AG04450 (cell line): ENCODE measurements around the gene BRF1. TPM values are rescaled to one million over a fixed set of nuclear protein-coding genes. Genes with fewer than 3 reads are reported as not detected.

Experiments used
- CTCF ChIA-PET: fragments of 300-600, 350-600 bp; formaldehyde crosslinking; extraction: SDS; loops from one replicate; lab custom pipeline; 2022; ENCODE audit warnings: antibody characterized with exemption, inconsistent platforms; lab: Charles Lee
- POLR2A ChIA-PET: fragments of 350-600 bp; formaldehyde crosslinking; extraction: SDS; loops from one replicate; lab custom pipeline; 2021; ENCODE audit warnings: antibody characterized with exemption, inconsistent platforms; lab: Yijun Ruan, JAX
- DNase-seq: peaks from one replicate; pipeline ENCODE4 v3.0.0-alpha.2; 2011; ENCODE audit warnings: low read depth, low spot score
- H3K27ac ChIP-seq: one replicate; pipeline ENCODE4 v1.5.1; 2012; ENCODE audit warnings: low read depth, low read length, control low read depth
- H3K27me3 ChIP-seq: one replicate; pipeline ENCODE4 v1.6.0; 2012; ENCODE audit warnings: low read length; ENCODE audit not compliant: control insufficient read depth, insufficient read depth
- H3K4me3 ChIP-seq: 2 replicates; pipeline ENCODE4 v1.5.1; 2011; ENCODE audit warnings: mild to moderate bottlenecking, low read depth, low read length, control low read depth
- H3K9me3 ChIP-seq: 2 replicates; pipeline ENCODE4 v1.5.1; 2012; ENCODE audit warnings: low read length; ENCODE audit not compliant: control insufficient read depth, insufficient read depth
- polyA plus RNA-seq: library from polyadenylated mRNA; depleted of rRNA; stranded (reverse); fragments of >200 nt; gene quantifications from 2 replicates; pipeline ENCODE4 v1.2.3, GENCODE V29; 2011
- TF ChIP-seq, protein P1 (sequence below): IDR thresholded peaks from 2 replicates; pipeline ENCODE4 v1.5.1; 2011; ENCODE audit warnings: low read depth, low read length, control low read depth, inconsistent platforms

The BRF1 gene
- polyA plus RNA-seq, 1 experiment, result 6.3 TPM

- CTCF ChIA-PET, result no interaction called here
- Histone ChIP-seq H3K4me3 (no peak overlapping the region), H3K9me3 (no peaks in the 10 kb centered on the region; the same call in 1 of the 2 replicates), H3K27me3 (no peaks in the 10 kb centered on the region), H3K27ac (no peak overlapping the region)
- POLR2A ChIA-PET, result no interaction called here
- no peak for DNase-seq
- TF ChIP-seq, protein P1, sequence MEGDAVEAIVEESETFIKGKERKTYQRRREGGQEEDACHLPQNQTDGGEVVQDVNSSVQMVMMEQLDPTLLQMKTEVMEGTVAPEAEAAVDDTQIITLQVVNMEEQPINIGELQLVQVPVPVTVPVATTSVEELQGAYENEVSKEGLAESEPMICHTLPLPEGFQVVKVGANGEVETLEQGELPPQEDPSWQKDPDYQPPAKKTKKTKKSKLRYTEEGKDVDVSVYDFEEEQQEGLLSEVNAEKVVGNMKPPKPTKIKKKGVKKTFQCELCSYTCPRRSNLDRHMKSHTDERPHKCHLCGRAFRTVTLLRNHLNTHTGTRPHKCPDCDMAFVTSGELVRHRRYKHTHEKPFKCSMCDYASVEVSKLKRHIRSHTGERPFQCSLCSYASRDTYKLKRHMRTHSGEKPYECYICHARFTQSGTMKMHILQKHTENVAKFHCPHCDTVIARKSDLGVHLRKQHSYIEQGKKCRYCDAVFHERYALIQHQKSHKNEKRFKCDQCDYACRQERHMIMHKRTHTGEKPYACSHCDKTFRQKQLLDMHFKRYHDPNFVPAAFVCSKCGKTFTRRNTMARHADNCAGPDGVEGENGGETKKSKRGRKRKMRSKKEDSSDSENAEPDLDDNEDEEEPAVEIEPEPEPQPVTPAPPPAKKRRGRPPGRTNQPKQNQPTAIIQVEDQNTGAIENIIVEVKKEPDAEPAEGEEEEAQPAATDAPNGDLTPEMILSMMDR, result no peak
Observed at GRCh38 chr14:105332350-105332874, 31.6 kb upstream of the BRF1 start.

DNA sequence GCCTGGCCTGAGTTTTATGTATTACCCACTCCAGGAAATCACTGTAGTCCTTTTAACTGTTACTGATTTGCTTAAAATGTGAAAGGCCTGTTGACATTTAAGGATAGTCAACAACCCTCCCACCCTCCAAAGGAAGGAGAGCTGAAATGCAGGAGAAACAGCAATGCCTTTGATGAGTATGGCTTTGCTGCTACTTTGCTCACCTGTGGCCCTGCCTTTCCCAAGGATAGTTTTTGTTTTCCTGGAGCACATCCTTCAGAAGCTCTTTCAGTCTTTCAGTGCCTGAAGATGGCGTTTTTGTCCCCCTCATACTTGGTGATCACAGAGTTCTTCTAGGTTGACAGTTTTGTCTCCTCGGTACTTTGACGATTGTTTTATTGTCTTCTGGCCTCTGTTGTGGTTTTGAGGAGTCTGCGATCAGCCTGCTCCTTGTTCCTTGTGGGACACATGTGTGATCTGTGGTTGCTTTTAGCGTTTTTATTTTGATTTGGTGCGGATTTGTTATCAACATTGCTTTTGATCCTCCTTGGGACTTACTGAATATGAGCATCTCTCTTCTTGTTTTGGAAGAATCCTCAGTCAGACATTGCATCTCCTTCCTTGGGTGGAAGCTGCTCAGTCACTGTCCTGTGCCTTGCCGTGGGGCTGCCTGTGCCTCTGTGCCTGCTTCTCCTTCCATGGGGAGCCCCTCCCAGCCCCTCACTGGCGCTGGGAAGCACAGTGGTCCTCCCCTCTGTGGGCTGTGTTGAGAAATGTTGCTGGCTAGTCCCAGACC is 31.0 kb upstream of the BRF1 start:
- ChIA-PET POLR2A (no interaction called here), CTCF (no interaction called here)
- no peak for DNase-seq
- no peak overlapping the region for H3K27ac ChIP-seq
- TF ChIP-seq, protein P1, result no peak
- H3K9me3 ChIP-seq, result no peaks in the 10 kb centered on the region; the same call in 1 of the 2 replicates
- H3K4me3 ChIP-seq, result no peak overlapping the region
- no peaks in the 10 kb centered on the region for H3K27me3 ChIP-seq

DNA sequence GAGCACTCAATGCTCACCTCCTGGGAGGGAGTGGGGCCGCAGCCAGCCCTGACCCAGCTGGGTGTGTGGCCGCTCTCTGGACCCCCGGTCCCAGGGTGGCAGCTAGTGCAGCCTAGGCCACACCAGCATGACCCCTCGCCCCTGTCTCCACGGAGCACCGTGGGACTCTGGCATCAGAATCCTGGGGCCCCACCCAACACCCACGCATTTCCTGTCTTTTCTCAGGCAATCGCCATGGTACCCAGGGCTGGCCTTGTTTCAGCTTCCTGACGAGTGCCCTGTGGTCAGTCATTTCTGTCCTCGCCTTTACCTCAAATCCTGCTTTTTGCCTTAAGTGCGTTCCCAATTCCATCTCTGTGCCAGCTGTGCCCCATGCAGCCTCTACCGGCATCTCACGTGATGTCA is 29.7 kb upstream of the BRF1 start:
- no peak overlapping the region for H3K4me3 ChIP-seq
- TF ChIP-seq, protein P1, result no peak
- no peak overlapping the region for H3K27ac ChIP-seq
- DNase-seq, result no peak
- no peaks in the 10 kb centered on the region for H3K27me3 ChIP-seq
- CTCF ChIA-PET, result no interaction called here
- POLR2A ChIA-PET, result no interaction called here
- no peaks in the 10 kb centered on the region for H3K9me3 ChIP-seq

DNA sequence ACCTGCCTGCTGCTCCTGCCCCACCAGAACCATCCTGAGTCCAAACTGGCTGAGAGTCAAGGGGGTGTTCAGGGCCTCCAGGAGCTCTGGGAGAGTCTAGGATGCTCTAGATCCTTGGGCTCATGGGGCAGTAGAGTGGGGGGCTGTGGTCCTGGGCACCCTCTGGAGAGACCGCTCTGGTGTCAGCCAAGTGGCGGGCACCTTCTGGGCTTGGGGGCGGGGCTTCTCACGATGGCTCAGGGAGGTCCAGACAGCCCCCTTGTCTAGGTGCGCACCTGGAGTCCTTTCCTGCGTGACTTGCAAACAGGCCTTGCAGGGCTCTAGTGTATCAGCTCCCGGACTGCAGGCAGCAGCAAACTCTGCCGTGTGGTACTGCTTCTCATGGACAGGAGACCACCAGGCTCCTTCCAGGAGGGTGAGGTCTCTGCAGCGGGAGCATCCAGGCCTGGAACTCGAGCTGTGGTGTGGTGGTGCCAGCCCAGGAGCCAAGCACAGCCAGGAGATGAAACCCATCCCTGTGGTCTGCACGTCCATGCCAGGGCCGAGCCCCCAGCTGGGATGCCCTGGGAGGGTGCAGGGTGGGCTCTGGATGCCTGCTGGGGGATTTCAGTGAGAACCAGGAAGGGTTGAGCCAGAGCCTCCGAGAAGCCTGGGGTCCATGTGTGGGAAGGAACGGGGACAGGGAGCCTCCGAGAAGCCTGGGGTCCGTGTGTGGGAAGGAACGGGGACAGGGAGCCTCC is 28.8 kb upstream of the BRF1 start:
- Histone ChIP-seq H3K9me3 (no peaks in the 10 kb centered on the region), H3K27me3 (no peaks in the 10 kb centered on the region), H3K4me3 (no peak overlapping the region), H3K27ac (no peak overlapping the region)
- no peak for DNase-seq
- CTCF ChIA-PET, result no interaction called here
- POLR2A ChIA-PET, result no interaction called here
- TF ChIP-seq, protein P1, result no peak
